ENCODE data around the gene ARHGEF38. TPM values are rescaled to one million over a fixed set of nuclear protein-coding genes. Genes with fewer than 3 reads are reported as not detected.

The ARHGEF38 gene
- total RNA-seq, 3 donors from 2014 or later (not counting 1 experiment from before 2014, with no cell fraction given), result not detected

DNA sequence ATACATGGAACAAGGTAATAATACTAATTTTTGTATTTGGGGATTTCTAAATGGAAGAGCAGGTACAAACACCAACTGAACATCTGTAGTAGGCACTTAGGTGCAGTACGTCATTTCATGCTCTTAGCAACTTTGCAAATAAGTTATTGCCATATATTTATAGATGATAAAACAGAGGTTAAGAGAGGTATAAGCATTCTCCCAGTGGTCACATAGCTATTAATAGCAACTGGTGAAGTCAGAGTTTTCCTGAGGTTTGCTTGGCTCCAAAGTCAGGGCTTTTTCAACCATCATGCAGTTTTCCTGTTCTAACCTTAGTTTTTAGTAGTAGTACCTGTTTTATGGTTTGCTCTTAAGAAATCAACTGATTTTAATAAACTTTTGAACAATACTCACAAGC, 10.9 kb downstream of the ARHGEF38 start:
- Histone ChIP-seq H3K4me3 (ENCODE audit: low read length) (no peak overlapping the region), H3K4me1 (ENCODE audit: control insufficient read depth, insufficient read depth, low read length) (no peaks in the 10 kb centered on the region), H3K9me3 (ENCODE audit: control insufficient read depth, insufficient read depth, low read length) (no peaks in the 10 kb centered on the region), H3K36me3 (ENCODE audit: control insufficient read depth, insufficient read depth, low read length) (no peaks in the 10 kb centered on the region), H3K27ac (ENCODE audit: low read length) (no peak overlapping the region), H3K27me3 (ENCODE audit: control insufficient read depth, insufficient read depth, low read length) (peaks cover 2% of the 10 kb centered on the region)
- H3K4me3 Mint-ChIP-seq, result no peak overlapping the region
- H3K9me3 Mint-ChIP-seq, result no peaks in the 10 kb centered on the region
- intact Hi-C loops (cut with micrococcal nuclease), result no loop called here
- TF ChIP-seq, protein P1, sequence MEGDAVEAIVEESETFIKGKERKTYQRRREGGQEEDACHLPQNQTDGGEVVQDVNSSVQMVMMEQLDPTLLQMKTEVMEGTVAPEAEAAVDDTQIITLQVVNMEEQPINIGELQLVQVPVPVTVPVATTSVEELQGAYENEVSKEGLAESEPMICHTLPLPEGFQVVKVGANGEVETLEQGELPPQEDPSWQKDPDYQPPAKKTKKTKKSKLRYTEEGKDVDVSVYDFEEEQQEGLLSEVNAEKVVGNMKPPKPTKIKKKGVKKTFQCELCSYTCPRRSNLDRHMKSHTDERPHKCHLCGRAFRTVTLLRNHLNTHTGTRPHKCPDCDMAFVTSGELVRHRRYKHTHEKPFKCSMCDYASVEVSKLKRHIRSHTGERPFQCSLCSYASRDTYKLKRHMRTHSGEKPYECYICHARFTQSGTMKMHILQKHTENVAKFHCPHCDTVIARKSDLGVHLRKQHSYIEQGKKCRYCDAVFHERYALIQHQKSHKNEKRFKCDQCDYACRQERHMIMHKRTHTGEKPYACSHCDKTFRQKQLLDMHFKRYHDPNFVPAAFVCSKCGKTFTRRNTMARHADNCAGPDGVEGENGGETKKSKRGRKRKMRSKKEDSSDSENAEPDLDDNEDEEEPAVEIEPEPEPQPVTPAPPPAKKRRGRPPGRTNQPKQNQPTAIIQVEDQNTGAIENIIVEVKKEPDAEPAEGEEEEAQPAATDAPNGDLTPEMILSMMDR (IDR thresholded peaks at IDR 0.05), result no peak
- ATAC-seq, result no peak
- no peak overlapping the region for H3K27ac Mint-ChIP-seq
- no peaks in the 10 kb centered on the region for H3K27me3 Mint-ChIP-seq (ENCODE audit: low read depth in 2 of 2)
- no peak for DNase-seq
- no CpG with 5 or more reads among the region's 1 CpG for WGBS (ENCODE audit: insufficient coverage)
- H3K36me3 Mint-ChIP-seq, result no peaks in the 10 kb centered on the region
- no peaks in the 10 kb centered on the region for H3K4me1 Mint-ChIP-seq

DNA sequence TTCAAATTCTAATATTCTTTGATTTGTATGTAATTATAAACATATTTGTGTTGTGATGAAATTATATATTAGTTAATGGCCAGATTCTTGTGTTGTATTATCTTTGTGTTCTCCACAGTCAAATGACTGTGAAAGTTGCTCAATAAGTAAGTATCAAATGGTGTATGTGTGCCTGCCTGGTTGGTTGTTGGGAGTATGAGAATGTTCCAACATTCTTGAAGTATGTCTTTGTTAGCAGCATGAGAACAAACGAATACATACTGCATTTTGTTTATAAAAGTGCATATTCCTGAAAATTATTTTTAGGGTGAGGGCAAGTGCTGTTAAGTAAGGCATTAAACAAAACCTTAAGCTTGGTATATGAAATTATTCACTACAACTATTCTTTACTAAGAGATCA, 16.2 kb downstream of the ARHGEF38 start:
- 67% methylated on average over 1 of the region's 1 CpG for WGBS (ENCODE audit: insufficient coverage)
- Histone ChIP-seq H3K4me3 (ENCODE audit: low read length) (no peak overlapping the region), H3K36me3 (ENCODE audit: control insufficient read depth, insufficient read depth, low read length) (no peaks in the 10 kb centered on the region), H3K27me3 (ENCODE audit: control insufficient read depth, insufficient read depth, low read length) (no peaks in the 10 kb centered on the region), H3K9me3 (ENCODE audit: control insufficient read depth, insufficient read depth, low read length) (no peaks in the 10 kb centered on the region), H3K4me1 (ENCODE audit: control insufficient read depth, insufficient read depth, low read length) (no peaks in the 10 kb centered on the region), H3K27ac (ENCODE audit: low read length) (no peak overlapping the region)
- Mint-ChIP-seq H3K27me3 (ENCODE audit: low read depth in 2 of 2) (no peaks in the 10 kb centered on the region), H3K27ac (no peak overlapping the region), H3K36me3 (no peaks in the 10 kb centered on the region), H3K4me1 (no peaks in the 10 kb centered on the region), H3K9me3 (no peaks in the 10 kb centered on the region), H3K4me3 (no peak overlapping the region)
- TF ChIP-seq, protein P1 (IDR thresholded peaks at IDR 0.05), result no peak
- intact Hi-C loops (cut with micrococcal nuclease), result no loop called here
- ATAC-seq, result no peak
- no peak for DNase-seq

DNA sequence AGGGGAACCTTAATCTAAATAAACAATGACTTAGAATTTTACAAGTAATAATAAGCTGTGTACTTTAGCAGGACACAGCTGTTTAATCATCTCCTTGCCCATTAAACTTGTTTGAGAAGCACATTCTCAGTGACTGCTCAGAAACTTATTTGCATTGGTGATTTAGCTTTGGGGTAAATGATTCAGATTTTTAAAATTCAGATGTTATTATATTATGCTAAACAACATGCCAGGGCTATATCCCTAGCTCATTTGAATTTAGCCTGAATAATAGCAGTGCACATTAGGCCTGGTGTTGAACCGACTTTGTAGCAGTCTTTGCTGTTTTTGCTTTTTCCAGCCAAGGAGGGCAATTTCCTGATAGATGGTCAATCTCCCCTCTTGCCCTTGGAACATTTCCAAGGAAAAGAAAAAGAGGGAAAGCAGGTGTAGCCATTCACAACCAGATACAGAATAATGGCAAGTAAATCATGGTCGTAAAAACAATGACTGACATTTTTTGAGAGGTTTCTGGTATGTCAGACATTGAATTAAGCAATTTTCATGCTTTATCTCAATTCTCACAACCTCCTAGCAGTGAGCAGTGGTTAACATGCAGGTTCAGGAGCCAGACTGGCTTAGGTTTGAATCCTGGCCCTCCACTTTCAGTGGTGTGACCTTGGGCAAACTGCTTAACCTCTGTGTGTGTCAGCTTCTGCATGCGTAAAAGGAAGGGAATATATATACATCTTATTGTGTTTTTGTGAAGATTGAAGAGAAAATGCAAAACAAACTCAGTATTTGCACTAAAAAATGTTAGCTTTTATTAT, 16.8 kb downstream of the ARHGEF38 start:
- no peaks in the 10 kb centered on the region for H3K36me3 ChIP-seq (ENCODE audit: control insufficient read depth, insufficient read depth, low read length)
- H3K4me1 ChIP-seq (ENCODE audit: control insufficient read depth, insufficient read depth, low read length), result no peaks in the 10 kb centered on the region
- Mint-ChIP-seq H3K27me3 (ENCODE audit: low read depth in 2 of 2) (no peaks in the 10 kb centered on the region), H3K4me3 (no peak overlapping the region), H3K9me3 (no peaks in the 10 kb centered on the region), H3K36me3 (no peaks in the 10 kb centered on the region), H3K4me1 (no peaks in the 10 kb centered on the region), H3K27ac (no peak overlapping the region)
- H3K27ac ChIP-seq (ENCODE audit: low read length), result no peak overlapping the region
- no peaks in the 10 kb centered on the region for H3K9me3 ChIP-seq (ENCODE audit: control insufficient read depth, insufficient read depth, low read length)
- WGBS (ENCODE audit: insufficient coverage), result 100% methylated on average over 2 of the region's 3 CpGs
- DNase-seq (no peak), ATAC-seq (no peak)
- intact Hi-C loops (cut with micrococcal nuclease), result no loop called here
- TF ChIP-seq, protein P1 (IDR thresholded peaks at IDR 0.05), result no peak
- H3K4me3 ChIP-seq (ENCODE audit: low read length), result no peak overlapping the region
- H3K27me3 ChIP-seq (ENCODE audit: control insufficient read depth, insufficient read depth, low read length), result no peaks in the 10 kb centered on the region

DNA sequence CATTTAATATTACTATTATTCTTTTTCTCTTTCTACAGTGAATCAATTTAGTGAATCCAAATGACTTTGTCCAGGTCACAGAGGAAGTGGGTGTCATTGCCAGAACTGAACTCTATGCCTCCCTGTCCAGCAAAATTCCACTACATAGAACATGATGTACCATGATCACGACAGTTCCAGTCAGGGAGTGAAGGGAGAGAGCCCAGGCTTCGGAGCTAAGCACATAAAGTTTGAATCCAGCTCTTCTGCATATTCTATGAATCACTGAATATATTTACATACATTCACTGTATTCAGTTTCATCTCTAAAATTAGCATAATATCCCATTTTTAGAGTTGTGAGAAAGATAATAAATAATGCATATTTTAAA, 17.4 kb downstream of the ARHGEF38 start:
- H3K4me3 Mint-ChIP-seq, result no peak overlapping the region
- 67% methylated on average over 2 of the region's 2 CpGs for WGBS (ENCODE audit: insufficient coverage)
- Histone ChIP-seq H3K4me3 (ENCODE audit: low read length) (no peak overlapping the region), H3K9me3 (ENCODE audit: control insufficient read depth, insufficient read depth, low read length) (no peaks in the 10 kb centered on the region), H3K4me1 (ENCODE audit: control insufficient read depth, insufficient read depth, low read length) (no peaks in the 10 kb centered on the region), H3K36me3 (ENCODE audit: control insufficient read depth, insufficient read depth, low read length) (no peaks in the 10 kb centered on the region), H3K27me3 (ENCODE audit: control insufficient read depth, insufficient read depth, low read length) (no peaks in the 10 kb centered on the region), H3K27ac (ENCODE audit: low read length) (no peak overlapping the region)
- no peaks in the 10 kb centered on the region for H3K36me3 Mint-ChIP-seq
- DNase-seq (no peak), ATAC-seq (no peak)
- no peak overlapping the region for H3K27ac Mint-ChIP-seq
- no peaks in the 10 kb centered on the region for H3K9me3 Mint-ChIP-seq
- H3K4me1 Mint-ChIP-seq, result no peaks in the 10 kb centered on the region
- TF ChIP-seq, protein P1 (IDR thresholded peaks at IDR 0.05), result no peak
- no peaks in the 10 kb centered on the region for H3K27me3 Mint-ChIP-seq (ENCODE audit: low read depth in 2 of 2)
- intact Hi-C loops (cut with micrococcal nuclease), result no loop called here
